ENCODE results near the gene TESK1.

The TESK1 gene, protein sequence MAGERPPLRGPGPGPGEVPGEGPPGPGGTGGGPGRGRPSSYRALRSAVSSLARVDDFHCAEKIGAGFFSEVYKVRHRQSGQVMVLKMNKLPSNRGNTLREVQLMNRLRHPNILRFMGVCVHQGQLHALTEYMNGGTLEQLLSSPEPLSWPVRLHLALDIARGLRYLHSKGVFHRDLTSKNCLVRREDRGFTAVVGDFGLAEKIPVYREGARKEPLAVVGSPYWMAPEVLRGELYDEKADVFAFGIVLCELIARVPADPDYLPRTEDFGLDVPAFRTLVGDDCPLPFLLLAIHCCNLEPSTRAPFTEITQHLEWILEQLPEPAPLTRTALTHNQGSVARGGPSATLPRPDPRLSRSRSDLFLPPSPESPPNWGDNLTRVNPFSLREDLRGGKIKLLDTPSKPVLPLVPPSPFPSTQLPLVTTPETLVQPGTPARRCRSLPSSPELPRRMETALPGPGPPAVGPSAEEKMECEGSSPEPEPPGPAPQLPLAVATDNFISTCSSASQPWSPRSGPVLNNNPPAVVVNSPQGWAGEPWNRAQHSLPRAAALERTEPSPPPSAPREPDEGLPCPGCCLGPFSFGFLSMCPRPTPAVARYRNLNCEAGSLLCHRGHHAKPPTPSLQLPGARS

GRCh38 chr9:35604578-35605350, at the start of gene TESK1:
Gene TESK1 (plus strand): TSS chr9:35605262. CDS start chr9:35605620, 358 bp downstream.
- peak; percentile 82 for DNase-seq

GRCh38 chr9:35555881-35556280, 49.2 kb upstream of the TESK1 start:
- DNase-seq = no peak

- no peak for DNase-seq
Measured at GRCh38 chr9:35556776-35557175, 48.3 kb upstream of the TESK1 start.

DNA sequence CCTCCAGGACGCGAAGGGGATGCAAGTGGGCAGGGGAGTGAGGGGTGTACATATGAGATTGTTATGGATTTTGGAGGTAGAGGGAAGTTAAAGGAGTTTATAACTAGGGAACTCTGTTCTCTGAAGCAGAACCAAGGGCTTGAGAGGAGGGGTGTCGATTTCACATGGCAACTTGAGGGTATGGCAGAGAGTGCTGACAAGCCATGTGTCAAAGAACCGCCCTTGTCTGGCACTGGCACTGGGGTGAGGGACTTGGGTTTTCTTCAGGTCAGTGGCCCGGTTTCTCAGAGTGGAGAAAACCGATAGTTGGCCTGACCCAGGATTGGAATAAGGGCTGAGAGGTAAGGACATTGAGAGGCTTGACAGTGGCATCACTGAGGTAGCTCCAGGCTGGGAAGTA, 47.7 kb upstream of the TESK1 start:
- DNase-seq = no peak

- DNase-seq = no peak
Measured at GRCh38 chr9:35558185-35558584, 46.9 kb upstream of the TESK1 start.

DNA sequence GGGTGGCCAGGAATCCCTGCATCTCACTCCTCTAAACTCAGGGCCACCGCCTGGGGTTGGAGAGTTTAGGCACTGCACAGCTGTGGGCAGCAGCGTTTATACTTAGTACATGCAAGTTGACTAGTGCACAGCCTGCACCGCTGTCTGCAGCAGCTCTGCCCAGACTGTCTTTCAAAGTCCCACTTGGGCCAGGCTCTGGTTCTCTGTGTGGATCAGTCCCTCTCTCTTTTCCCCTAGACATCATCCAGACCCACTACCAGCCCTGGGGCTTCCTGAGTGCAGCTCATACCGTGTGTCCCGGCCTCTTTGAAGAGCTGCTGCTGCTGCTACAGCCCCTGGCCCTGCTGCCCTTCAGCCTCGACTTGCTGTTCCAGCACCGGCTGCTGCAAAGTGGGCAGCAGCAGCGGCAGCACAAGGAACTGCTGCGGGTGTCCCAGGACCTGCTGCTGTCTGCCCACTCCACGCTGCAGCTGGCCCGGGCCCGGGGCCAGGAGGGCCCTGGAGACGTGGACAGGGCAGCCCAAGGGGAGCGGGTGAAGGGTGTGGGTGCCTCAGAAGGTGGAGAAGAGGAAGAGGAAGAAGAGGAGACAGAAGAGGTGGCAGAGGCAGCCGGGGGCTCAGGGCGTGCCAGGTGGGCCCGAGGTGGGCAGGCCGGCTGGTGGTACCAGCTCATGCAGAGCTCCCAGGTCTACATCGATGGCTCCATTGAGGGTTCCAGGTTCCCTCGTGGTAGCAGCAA, 45.1 kb upstream of the TESK1 start:
- DNase-seq = no peak

GRCh38 chr9:35560625-35561337, 44.3 kb upstream of the TESK1 start:
- DNase-seq = no peak

DNA sequence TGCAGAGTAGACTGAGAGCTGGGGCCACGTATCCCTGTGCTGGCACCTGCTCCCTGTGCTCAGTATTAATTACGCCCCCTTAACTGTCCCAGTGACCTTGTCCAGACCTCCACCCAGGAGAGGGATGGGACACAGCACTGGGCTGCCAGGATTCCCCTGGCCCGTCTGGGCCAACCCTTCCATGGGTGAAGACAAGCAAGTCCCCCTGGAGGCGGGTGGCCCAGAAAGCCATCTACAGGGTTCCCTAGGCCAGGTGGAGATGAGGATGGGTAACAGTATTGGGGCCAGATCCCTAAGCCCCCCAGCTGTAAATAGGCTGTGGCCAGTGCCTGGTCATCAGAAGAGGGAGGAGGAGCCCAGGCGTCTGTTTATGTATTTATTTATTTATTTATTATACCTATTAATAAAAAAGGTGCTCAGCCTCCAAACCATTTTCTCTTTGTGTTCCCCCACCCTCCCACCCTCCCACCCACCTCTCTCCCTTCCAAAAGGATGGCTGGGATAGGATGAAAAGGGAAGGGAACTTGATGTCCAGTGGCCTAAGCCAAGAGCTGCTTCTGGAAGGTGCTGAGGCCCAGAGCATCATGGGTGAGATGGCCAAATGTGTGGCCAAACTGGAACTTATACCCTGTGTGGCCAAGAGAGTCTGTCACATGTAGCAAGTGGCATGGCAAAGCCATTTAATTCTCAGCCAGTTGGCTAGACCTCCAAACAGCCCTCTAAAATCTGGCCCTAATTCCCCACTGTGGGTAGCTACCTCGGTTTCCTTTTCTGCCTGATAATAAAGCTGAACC, 43.4 kb upstream of the TESK1 start:
- DNase-seq = no peak

DNA sequence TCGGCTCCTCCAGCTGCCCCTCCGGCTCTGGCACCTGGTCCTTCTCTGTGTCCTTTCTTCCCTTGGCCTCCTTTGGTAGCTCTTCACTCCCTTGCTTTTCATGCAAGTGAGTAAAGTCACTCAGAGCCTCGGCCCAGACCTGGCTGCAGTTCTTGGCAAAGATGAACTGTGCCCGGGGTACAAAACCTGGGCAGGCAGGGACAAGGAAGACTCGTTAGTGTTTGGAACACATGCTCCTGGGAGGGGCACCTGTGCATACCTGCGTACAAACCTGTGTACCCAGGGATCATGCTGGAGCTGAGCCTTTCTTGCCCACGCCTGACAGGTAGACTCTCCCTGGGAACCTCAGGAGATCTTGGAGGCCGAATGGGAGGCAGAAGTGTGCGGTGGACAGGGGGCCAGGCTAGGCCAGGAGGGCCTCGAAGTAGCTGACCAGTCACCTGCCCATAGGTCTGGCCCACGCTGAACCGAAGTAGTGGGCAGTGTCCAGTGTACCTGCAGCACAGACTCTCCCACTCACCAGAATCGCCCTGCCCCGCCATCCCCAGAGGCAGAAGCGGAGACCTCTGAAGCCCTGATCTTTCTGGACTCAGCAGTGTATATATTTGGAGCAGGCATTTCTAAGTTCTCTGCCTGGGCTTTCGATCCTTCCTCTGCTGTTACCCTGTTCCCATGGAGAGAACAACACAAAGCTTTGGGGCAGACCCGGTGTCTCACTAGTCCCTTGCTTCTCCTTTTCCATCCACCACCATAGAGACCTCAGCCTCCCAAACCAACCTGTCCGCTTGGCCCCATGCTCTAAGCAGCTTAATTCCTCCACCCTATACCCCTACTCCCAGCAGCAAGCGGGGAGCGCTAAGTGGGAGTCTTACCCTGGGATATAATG, 41.9 kb upstream of the TESK1 start:
- no peak for DNase-seq

DNA sequence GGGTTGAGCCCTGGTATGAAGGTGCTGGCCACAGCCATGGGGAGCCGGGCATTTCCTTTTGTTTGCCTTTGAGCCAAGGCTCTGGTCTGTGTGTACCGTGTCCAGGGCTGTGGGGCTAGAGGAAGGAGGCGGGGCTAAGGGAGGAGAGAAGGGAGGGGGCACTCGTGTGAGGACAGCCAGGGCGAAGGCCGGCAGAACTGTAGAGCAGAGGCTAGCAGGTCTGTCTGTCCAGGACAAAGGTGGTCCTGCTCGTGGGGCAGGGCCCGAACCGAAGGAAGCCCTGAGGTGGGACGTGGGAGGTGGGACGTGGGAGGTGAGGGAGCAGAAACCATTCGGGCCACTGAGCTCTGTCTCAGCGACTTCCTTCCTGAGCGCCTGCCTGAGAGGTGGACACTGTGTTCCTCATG, 41.3 kb upstream of the TESK1 start:
- no peak for DNase-seq

- DNase-seq = no peak
Measured at GRCh38 chr9:35564658-35565061, 40.4 kb upstream of the TESK1 start.

DNA sequence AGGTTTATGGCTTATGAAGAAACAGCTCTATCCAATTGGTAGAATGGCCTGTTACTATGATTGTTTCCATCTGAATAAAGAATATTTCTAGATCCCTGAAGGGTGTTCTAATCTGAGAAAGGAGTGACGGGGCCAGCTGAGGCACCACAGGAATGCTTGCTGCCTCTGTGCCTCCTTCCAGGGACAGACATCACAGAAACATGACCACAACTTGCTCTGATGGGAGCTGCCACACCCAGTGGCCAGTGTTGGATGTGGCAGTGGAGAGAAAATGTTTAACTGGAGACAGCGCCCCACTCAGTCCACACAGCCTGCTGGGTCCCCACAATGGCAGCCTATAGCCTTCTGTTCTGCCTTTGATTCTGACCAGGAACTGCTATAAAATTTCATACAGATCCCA, 38.6 kb upstream of the TESK1 start:
- no peak for DNase-seq

GRCh38 chr9:35568196-35568595, 36.9 kb upstream of the TESK1 start:
- DNase-seq = no peak

GRCh38 chr9:35569206-35569605, 35.9 kb upstream of the TESK1 start:
- DNase-seq = no peak

- DNase-seq = peak; percentile 32
Measured at GRCh38 chr9:35570709-35571504, 34.2 kb upstream of the TESK1 start.

GRCh38 chr9:35574578-35575122, 30.4 kb upstream of the TESK1 start:
- DNase-seq = no peak

DNA sequence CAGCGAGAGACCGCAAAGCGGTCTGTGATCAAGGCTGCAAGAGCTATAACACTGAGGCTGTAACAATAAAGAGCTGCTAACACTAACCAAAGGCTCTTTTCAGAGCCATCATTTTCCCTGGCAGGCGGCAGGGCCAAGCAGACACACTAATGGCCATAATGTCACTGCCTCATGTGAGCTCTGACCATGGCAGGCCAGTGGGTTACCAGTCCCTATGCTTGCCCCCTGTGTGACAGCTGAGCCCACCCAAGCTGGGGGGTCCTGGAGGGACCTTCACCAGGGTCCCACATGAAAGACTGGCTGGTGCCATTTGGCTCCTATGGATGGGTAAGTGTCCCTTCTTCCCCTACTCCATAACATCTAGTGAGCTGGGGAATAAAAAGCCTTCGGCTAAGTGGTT, 29.6 kb upstream of the TESK1 start:
- no peak for DNase-seq

GRCh38 chr9:35577486-35577885, 27.6 kb upstream of the TESK1 start:
- DNase-seq = no peak

DNA sequence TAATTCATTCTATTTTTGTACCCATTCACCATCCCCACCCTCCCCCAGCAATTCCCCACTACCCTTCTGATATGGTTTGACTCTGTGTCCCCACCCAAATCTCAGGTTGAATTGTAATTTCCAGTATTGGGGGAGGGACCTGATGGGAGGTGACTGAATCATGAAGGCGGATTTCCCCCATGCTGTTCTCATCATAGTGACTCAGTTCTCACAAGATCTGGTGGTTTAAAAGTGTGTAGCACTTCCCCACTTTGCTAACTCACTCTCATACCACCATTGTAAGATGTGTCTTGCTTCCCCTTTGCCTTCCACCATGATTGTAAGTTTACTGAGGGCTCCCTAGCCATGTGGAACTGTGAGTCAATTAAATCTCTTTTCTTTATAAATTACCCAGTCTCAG, 25.9 kb upstream of the TESK1 start:
- DNase-seq = peak; percentile 14

Data from stimulated activated naive CD4-positive, alpha-beta T cell treated with Interleukin-2 at 50 U/mL for 16 hours (primary cell).